Endothelial cell of umbilical vein (primary cell): ENCODE measurements around the gene TAF1A. TPM values are rescaled to one million over a fixed set of nuclear protein-coding genes. Genes with fewer than 3 reads are reported as not detected.

ENCODE experiments used
- BruUV-seq: library from RNA; stranded (reverse); fragments of 400-500 nt; replicated peaks from 2 replicates; lab custom pipeline; 2021; lab: Mats Ljungman, UMichigan
- CTCF ChIA-PET: fragments of 300-600, 350-600 bp; sonication (Branson Sonifier 250); formaldehyde crosslinking; loops from one replicate; lab custom pipeline; 2021; ENCODE audit warnings: antibody characterized with exemption, inconsistent platforms; lab: Charles Lee
- POLR2A ChIA-PET: fragments of 300-600, 350-600 bp; sonication (Branson Sonifier 250); formaldehyde crosslinking; loops from one replicate; lab custom pipeline; 2021; ENCODE audit warnings: antibody characterized with exemption, inconsistent platforms; lab: Charles Lee
- DNase-seq: peaks from one replicate; pipeline ENCODE4 v3.0.0-alpha.2; 2011; ENCODE audit warnings: low read depth, low spot score
- FAIRE-seq: peaks from 2 replicates; lab custom pipeline; 2011; peaks lifted over from hg19 to GRCh38; lab: Jason Lieb, UNC
- H2AFZ ChIP-seq: 2 replicates; pipeline ENCODE4 v1.6.0; 2012; ENCODE audit warnings: low read depth, low read length, control low read depth, inconsistent platforms
- H3K27ac ChIP-seq: 2 replicates; pipeline ENCODE4 v1.5.1; 2011; ENCODE audit warnings: low read depth, mild to moderate bottlenecking, control low read depth, low read length, moderate library complexity; ENCODE audit not compliant: insufficient read depth
- H3K27me3 ChIP-seq, 2 experiments: 2 replicates each; pipeline versions ENCODE4 v1.6.0 to v1.6.1; 2011; ENCODE audit warnings: low read length in 2 of 2, mixed read lengths in 1 of 2; ENCODE audit not compliant: control insufficient read depth in 2 of 2, insufficient read depth in 2 of 2
- H3K36me3 ChIP-seq, 2 experiments: 2 replicates in 1 of 2; 3 replicates in 1 of 2; pipeline ENCODE4 v1.5.1; 2011; ENCODE audit warnings: low read length in 2 of 2, mild to moderate bottlenecking in 1 of 2, moderate library complexity in 1 of 2; ENCODE audit not compliant: control insufficient read depth in 2 of 2, insufficient read depth in 2 of 2; ENCODE audit errors: extremely low read depth in 1 of 2
- H3K4me1 ChIP-seq: 3 replicates; pipeline ENCODE4 v1.5.1; 2011; ENCODE audit warnings: mild to moderate bottlenecking, low read length; ENCODE audit not compliant: control insufficient read depth, insufficient read depth; ENCODE audit errors: extremely low read depth
- H3K4me2 ChIP-seq: 2 replicates; pipeline ENCODE4 v1.6.1; 2011; ENCODE audit warnings: low read length, control low read depth, mixed read lengths; ENCODE audit not compliant: insufficient read depth
- H3K4me3 ChIP-seq, 3 experiments: fragments of 200-600 bp in 1 of 3; sonication (generic), shearing (Covaris generic) in 1 of 3; replicated peaks in 1 of 3; 2 replicates each; pipeline ENCODE4 v1.5.1; 2011 to 2016; ENCODE audit warnings: control low read depth in 3 of 3, low read length in 3 of 3, mild to moderate bottlenecking in 2 of 3, inconsistent platforms in 1 of 3, low read depth in 1 of 3, moderate library complexity in 1 of 3; ENCODE audit not compliant: insufficient read depth in 1 of 3
- H3K79me2 ChIP-seq: 2 replicates; pipeline ENCODE4 v1.6.0; 2012; ENCODE audit warnings: low read length, inconsistent platforms; ENCODE audit not compliant: control insufficient read depth, insufficient read depth
- H3K9ac ChIP-seq: replicated peaks from 2 replicates; pipeline ENCODE3; 2011; ENCODE audit warnings: low read length, control low read depth; ENCODE audit not compliant: insufficient read depth; ENCODE audit errors: extremely low read depth
- H3K9me1 ChIP-seq: replicated peaks from 3 replicates; pipeline ENCODE4 v1.6.0; 2011; ENCODE audit warnings: mild to moderate bottlenecking, low read length; ENCODE audit not compliant: control insufficient read depth, insufficient read depth; ENCODE audit errors: extremely low read depth
- H3K9me3 ChIP-seq: replicated peaks from 2 replicates; pipeline ENCODE4 v1.5.1; 2012; ENCODE audit warnings: low read length, inconsistent platforms; ENCODE audit not compliant: control insufficient read depth, insufficient read depth
- H4K20me1 ChIP-seq: replicated peaks from 2 replicates; pipeline ENCODE3; 2011; ENCODE audit warnings: mild to moderate bottlenecking, low read length; ENCODE audit not compliant: control insufficient read depth, insufficient read depth; ENCODE audit errors: extremely low read depth
- EZH2 ChIP-seq: IDR thresholded peaks from 2 replicates; pipeline ENCODE4 v1.6.1; 2012; ENCODE audit warnings: borderline replicate concordance, low read depth, mild to moderate bottlenecking, moderate library complexity, low read length, inconsistent platforms; ENCODE audit not compliant: severe bottlenecking
- FOS ChIP-seq: IDR thresholded peaks from 2 replicates; pipeline ENCODE4 v1.6.1; 2011; ENCODE audit warnings: mild to moderate bottlenecking, low read length, moderate library complexity, borderline replicate concordance; ENCODE audit not compliant: insufficient read depth
- GATA2 ChIP-seq: IDR thresholded peaks from 2 replicates; pipeline ENCODE4 v1.7.0; 2011; ENCODE audit warnings: low read depth, mild to moderate bottlenecking, moderate library complexity, mixed read lengths, low read length; ENCODE audit not compliant: insufficient read length, insufficient read depth
- JUN ChIP-seq: IDR thresholded peaks from 2 replicates; pipeline ENCODE4 v1.6.1; 2011; ENCODE audit warnings: borderline replicate concordance, low read depth; ENCODE audit not compliant: insufficient read length, insufficient read depth
- MYC ChIP-seq: IDR thresholded peaks from one replicate; pipeline ENCODE4 v1.6.1; 2011; ENCODE audit warnings: mild to moderate bottlenecking, low read depth, low read length
- POLR2A ChIP-seq: IDR thresholded peaks from 2 replicates; pipeline ENCODE4 v1.6.1; 2012; ENCODE audit warnings: low read depth, mild to moderate bottlenecking, control low read depth, low read length
- POLR2AphosphoS5 ChIP-seq: IDR thresholded peaks from 2 replicates; pipeline ENCODE4 v1.6.1; 2012; ENCODE audit warnings: low read depth, mild to moderate bottlenecking, control low read depth, low read length, moderate library complexity; ENCODE audit not compliant: insufficient read depth
- dilution Hi-C: fragments of 300-500 bp; cut with MboI; formaldehyde crosslinking; loops from one replicate; pipeline ENCODE4 v1.15.0; 2019; ENCODE audit warnings: low sequenced_read_pairs; ENCODE audit not compliant: extremely low pct_ligation_motif_present
- intact Hi-C: fragments of 100-400 bp; cut with micrococcal nuclease; formaldehyde crosslinking; loops from one replicate; pipeline ENCODE4 v1.10.0; 2022
- polyA plus RNA-seq, 4 experiments: library from polyadenylated mRNA; depleted of rRNA in 3 of 4; stranded (reverse) in 3 of 4; unstranded in 1 of 4; fragments of >200 nt; gene quantifications; 2 replicates each; pipeline versions ENCODE4 v1.2.1 to v1.2.3, GENCODE V29; 2011 to 2012; ENCODE audit warnings: missing spikeins in 1 of 4
- total RNA-seq: library from RNA; stranded (reverse); gene quantifications from 2 replicates; pipeline ENCODE4 v1.2.3, GENCODE V29; 2021
- TF ChIP-seq, protein P1 (sequence below), 2 donors: IDR thresholded peaks; 1 replicate in 1 of 2; 2 replicates in 1 of 2; pipeline ENCODE4 v1.5.1; 2011; ENCODE audit warnings: low read length in 2 of 2, mild to moderate bottlenecking in 2 of 2, moderate library complexity in 2 of 2, control low read depth in 1 of 2, inconsistent platforms in 1 of 2, low read depth in 1 of 2; ENCODE audit not compliant: insufficient read depth in 1 of 2; ENCODE audit errors: extremely low read depth in 1 of 2
- TF ChIP-seq, protein P2 (sequence below): IDR thresholded peaks from 2 replicates; pipeline ENCODE4 v1.6.1; 2011; ENCODE audit not compliant: insufficient read depth, insufficient read length

TAF1A gene
- total and polyA plus RNA-seq, 2 donors (not counting 3 experiments of a cell fraction or from before 2014, with no cell fraction given), result 1.3 to 5.3 TPM

DNA sequence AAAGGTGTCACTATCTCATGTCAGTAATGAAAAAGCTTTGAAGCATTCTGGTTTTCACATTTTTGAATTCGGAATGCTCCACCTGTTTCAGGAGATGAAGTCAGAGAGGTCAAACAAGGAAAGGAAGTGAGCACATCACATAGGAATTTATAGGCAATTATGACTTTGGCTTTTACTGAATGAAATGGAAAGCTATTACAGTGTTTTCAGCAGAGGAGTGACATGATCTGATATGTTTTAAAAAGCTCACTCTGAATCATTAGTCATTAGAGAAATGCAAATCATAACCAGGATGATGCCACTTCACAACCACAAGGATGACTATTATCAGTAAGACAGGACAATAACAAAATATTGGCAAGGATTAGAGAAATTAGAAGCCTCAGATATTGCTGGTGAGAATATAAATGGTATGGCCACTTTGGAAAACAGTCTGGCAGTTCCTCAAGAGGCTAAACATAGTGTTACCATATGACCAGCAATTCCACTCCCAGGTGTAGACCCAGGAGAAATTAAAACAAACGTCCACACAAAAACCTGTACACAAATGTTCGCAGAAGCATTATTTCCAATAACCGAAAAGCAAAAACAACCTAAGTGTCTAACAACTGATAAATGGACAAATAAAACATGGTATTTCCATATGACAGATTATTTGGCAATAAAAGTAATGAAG is 7.5 kb downstream of the TAF1A start:
- H3K9me3 ChIP-seq, result no peaks in the 10 kb centered on the region
- TF ChIP-seq JUN (peak; percentile 81), FOS (peak; percentile 28), MYC (no peak)
- no peak overlapping the region for H2AFZ ChIP-seq
- ChIA-PET CTCF (interaction anchor here (0.9 to 1.2 kb wide), 6 partner anchors 8 to 117 kb away, joined by 3 to 10 read pairs (median 4); partner anchors contain the start of gene TAF1A), POLR2A (no interaction called here)
- intact Hi-C loops, result loop anchor here (5.0 kb wide), 1 partner anchor 35 kb away; the partner anchor contains the start of gene MIA3
- H3K4me2 ChIP-seq, result peak overlapping the region; percentile 7
- FAIRE-seq, result peak; percentile 61
- DNase-seq, result peak; percentile 58
- H3K36me3 ChIP-seq, result no peaks in the 10 kb centered on the region
- no peak overlapping the region for H3K4me3 ChIP-seq
- no peaks in the 10 kb centered on the region for H3K79me2 ChIP-seq
- dilution Hi-C loops, result no loop called here
- BruUV-seq, result no TSS peak
- no peaks in the 10 kb centered on the region for H4K20me1 ChIP-seq
- peaks cover 14% of the 10 kb centered on the region for H3K4me1 ChIP-seq
- no peaks in the 10 kb centered on the region for H3K27me3 ChIP-seq
- H3K9me1 ChIP-seq, result no peaks in the 10 kb centered on the region
- H3K9ac ChIP-seq, result no peak overlapping the region
- peak overlapping the region; percentile 38 for H3K27ac ChIP-seq

DNA sequence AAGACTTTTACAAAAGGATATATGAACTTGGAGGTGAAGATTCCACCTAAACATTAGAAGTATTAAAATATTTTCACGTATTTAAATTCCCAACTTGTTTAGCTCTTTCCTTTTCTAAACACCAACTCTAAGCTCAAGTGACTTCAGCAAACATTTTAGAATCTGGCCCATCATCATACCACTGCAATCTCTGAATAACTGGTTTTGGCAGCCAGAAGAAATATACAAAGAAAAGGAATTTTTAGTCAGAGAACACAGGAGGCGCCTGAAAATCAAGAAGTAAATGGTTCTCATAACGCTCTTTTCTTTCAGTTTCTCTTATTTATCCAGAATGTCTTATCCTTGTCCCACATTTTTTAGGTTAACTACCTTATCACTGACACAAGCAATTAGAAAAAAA is 10.4 kb downstream of the TAF1A start:
- BruUV-seq, result no TSS peak
- Histone ChIP-seq H3K79me2 (no peaks in the 10 kb centered on the region), H3K9me1 (no peaks in the 10 kb centered on the region), H2AFZ (no peak overlapping the region), H4K20me1 (no peaks in the 10 kb centered on the region), H3K4me3 (no peak overlapping the region), H3K27me3 (no peaks in the 10 kb centered on the region), H3K9ac (no peak overlapping the region), H3K36me3 (no peaks in the 10 kb centered on the region), H3K9me3 (no peaks in the 10 kb centered on the region), H3K27ac (no peak overlapping the region), H3K4me2 (no peak overlapping the region), H3K4me1 (peaks cover 14% of the 10 kb centered on the region)
- TF ChIP-seq POLR2AphosphoS5 (no peak), JUN (no peak), FOS (no peak), MYC (no peak), GATA2 (no peak), POLR2A (no peak), EZH2 (no peak)
- TF ChIP-seq, protein P1, sequence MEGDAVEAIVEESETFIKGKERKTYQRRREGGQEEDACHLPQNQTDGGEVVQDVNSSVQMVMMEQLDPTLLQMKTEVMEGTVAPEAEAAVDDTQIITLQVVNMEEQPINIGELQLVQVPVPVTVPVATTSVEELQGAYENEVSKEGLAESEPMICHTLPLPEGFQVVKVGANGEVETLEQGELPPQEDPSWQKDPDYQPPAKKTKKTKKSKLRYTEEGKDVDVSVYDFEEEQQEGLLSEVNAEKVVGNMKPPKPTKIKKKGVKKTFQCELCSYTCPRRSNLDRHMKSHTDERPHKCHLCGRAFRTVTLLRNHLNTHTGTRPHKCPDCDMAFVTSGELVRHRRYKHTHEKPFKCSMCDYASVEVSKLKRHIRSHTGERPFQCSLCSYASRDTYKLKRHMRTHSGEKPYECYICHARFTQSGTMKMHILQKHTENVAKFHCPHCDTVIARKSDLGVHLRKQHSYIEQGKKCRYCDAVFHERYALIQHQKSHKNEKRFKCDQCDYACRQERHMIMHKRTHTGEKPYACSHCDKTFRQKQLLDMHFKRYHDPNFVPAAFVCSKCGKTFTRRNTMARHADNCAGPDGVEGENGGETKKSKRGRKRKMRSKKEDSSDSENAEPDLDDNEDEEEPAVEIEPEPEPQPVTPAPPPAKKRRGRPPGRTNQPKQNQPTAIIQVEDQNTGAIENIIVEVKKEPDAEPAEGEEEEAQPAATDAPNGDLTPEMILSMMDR (IDR thresholded peaks at IDR 0.05; ENCODE audit: extremely low read depth in 1 of 2, insufficient read depth in 1 of 2, low read depth in 1 of 2, low read length in 2 of 2), result no peak
- TF ChIP-seq, protein P2, sequence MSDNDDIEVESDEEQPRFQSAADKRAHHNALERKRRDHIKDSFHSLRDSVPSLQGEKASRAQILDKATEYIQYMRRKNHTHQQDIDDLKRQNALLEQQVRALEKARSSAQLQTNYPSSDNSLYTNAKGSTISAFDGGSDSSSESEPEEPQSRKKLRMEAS, result no peak
- intact Hi-C loops, result no loop called here
- CTCF ChIA-PET, result no interaction called here
- dilution Hi-C loops, result no loop called here
- POLR2A ChIA-PET, result no interaction called here
- no peak for DNase-seq
- no peak for FAIRE-seq
